Measurements from ENCODE around the gene SWI5.

SWI5 gene

GRCh38 chr9:128245421-128246151, 30.5 kb upstream of the SWI5 start:
- H3K27ac ChIP-seq (ENCODE audit: low read depth, low read length), result no peak overlapping the region
- no peaks in the 10 kb centered on the region for H3K27me3 ChIP-seq (ENCODE audit: low read length)
- no peaks in the 10 kb centered on the region for H3K9me2 ChIP-seq (replicated peaks; ENCODE audit: insufficient read depth, low read length)
- no peaks in the 10 kb centered on the region for H3K79me2 ChIP-seq (ENCODE audit: insufficient read depth, low read length)
- H3K4me3 ChIP-seq (ENCODE audit: insufficient read depth, low read length, poor library complexity, severe bottlenecking), result no peak overlapping the region
- no peak overlapping the region for H3K4me2 ChIP-seq (ENCODE audit: low read depth, low read length, poor library complexity, severe bottlenecking)
- no peaks in the 10 kb centered on the region for H4K20me1 ChIP-seq (ENCODE audit: low read depth, low read length)
- 0 out of 2 replicates have a peak, but pooled peaks cover 3% of the 10 kb centered on the region for H3F3A ChIP-seq (ENCODE audit: insufficient read depth)
- H3K9ac ChIP-seq (ENCODE audit: low read length), result no peak overlapping the region
- no peaks in the 10 kb centered on the region for H3K36me3 ChIP-seq (ENCODE audit: low read length)
- TF ChIP-seq CTCF (IDR thresholded peaks at IDR 0.05; ENCODE audit: insufficient read depth, low read length, poor library complexity, severe bottlenecking) (no peak), EZH2phosphoT487 (conservative IDR thresholded peaks at IDR 0.05; ENCODE audit: low read length) (no peak)
- no peak overlapping the region for H2AFZ ChIP-seq (ENCODE audit: low read depth, low read length, severe bottlenecking)
- no peaks in the 10 kb centered on the region for H3K9me3 ChIP-seq (ENCODE audit: insufficient read depth, low read length)

GRCh38 chr9:128246471-128246870, 29.6 kb upstream of the SWI5 start:
- H3K27ac ChIP-seq (ENCODE audit: low read depth, low read length), result no peak overlapping the region
- no peak overlapping the region for H3K9ac ChIP-seq (ENCODE audit: low read length)
- H3K9me2 ChIP-seq (replicated peaks; ENCODE audit: insufficient read depth, low read length), result no peaks in the 10 kb centered on the region
- H3K4me3 ChIP-seq (ENCODE audit: insufficient read depth, low read length, poor library complexity, severe bottlenecking), result no peak overlapping the region
- no peaks in the 10 kb centered on the region for H3K9me3 ChIP-seq (ENCODE audit: insufficient read depth, low read length)
- H4K20me1 ChIP-seq (ENCODE audit: low read depth, low read length), result no peaks in the 10 kb centered on the region
- H3F3A ChIP-seq (ENCODE audit: insufficient read depth), result 0 out of 2 replicates have a peak, but pooled peaks cover 3% of the 10 kb centered on the region
- no peaks in the 10 kb centered on the region for H3K36me3 ChIP-seq (ENCODE audit: low read length)
- H2AFZ ChIP-seq (ENCODE audit: low read depth, low read length, severe bottlenecking), result no peak overlapping the region
- no peak overlapping the region for H3K4me2 ChIP-seq (ENCODE audit: low read depth, low read length, poor library complexity, severe bottlenecking)
- H3K79me2 ChIP-seq (ENCODE audit: insufficient read depth, low read length), result no peaks in the 10 kb centered on the region
- no peak for TF ChIP-seq EZH2phosphoT487 (conservative IDR thresholded peaks at IDR 0.05; ENCODE audit: low read length)
- no peak for TF ChIP-seq CTCF (IDR thresholded peaks at IDR 0.05; ENCODE audit: insufficient read depth, low read length, poor library complexity, severe bottlenecking)
- no peaks in the 10 kb centered on the region for H3K27me3 ChIP-seq (ENCODE audit: low read length)

- no peak overlapping the region for H3K9ac ChIP-seq (ENCODE audit: low read length)
- H3K79me2 ChIP-seq (ENCODE audit: insufficient read depth, low read length), result no peaks in the 10 kb centered on the region
- no peak overlapping the region for H2AFZ ChIP-seq (ENCODE audit: low read depth, low read length, severe bottlenecking)
- H3K4me3 ChIP-seq (ENCODE audit: insufficient read depth, low read length, poor library complexity, severe bottlenecking), result no peak overlapping the region
- H3K27ac ChIP-seq (ENCODE audit: low read depth, low read length), result no peak overlapping the region
- no peaks in the 10 kb centered on the region for H3K9me2 ChIP-seq (replicated peaks; ENCODE audit: insufficient read depth, low read length)
- TF ChIP-seq EZH2phosphoT487 (conservative IDR thresholded peaks at IDR 0.05; ENCODE audit: low read length), result no peak
- no peak for TF ChIP-seq CTCF (IDR thresholded peaks at IDR 0.05; ENCODE audit: insufficient read depth, low read length, poor library complexity, severe bottlenecking)
- H3K27me3 ChIP-seq (ENCODE audit: low read length), result no peaks in the 10 kb centered on the region
- no peak overlapping the region for H3K4me2 ChIP-seq (ENCODE audit: low read depth, low read length, poor library complexity, severe bottlenecking)
- no peaks in the 10 kb centered on the region for H3K36me3 ChIP-seq (ENCODE audit: low read length)
- 0 out of 2 replicates have a peak, but pooled peaks cover 3% of the 10 kb centered on the region for H3F3A ChIP-seq (ENCODE audit: insufficient read depth)
- no peaks in the 10 kb centered on the region for H3K9me3 ChIP-seq (ENCODE audit: insufficient read depth, low read length)
- no peaks in the 10 kb centered on the region for H4K20me1 ChIP-seq (ENCODE audit: low read depth, low read length)
These were observed 28.8 kb upstream of the SWI5 start for GRCh38 chr9:128247226-128247803.
